Measurements from ENCODE around the gene BLNK.

The BLNK gene

DNA sequence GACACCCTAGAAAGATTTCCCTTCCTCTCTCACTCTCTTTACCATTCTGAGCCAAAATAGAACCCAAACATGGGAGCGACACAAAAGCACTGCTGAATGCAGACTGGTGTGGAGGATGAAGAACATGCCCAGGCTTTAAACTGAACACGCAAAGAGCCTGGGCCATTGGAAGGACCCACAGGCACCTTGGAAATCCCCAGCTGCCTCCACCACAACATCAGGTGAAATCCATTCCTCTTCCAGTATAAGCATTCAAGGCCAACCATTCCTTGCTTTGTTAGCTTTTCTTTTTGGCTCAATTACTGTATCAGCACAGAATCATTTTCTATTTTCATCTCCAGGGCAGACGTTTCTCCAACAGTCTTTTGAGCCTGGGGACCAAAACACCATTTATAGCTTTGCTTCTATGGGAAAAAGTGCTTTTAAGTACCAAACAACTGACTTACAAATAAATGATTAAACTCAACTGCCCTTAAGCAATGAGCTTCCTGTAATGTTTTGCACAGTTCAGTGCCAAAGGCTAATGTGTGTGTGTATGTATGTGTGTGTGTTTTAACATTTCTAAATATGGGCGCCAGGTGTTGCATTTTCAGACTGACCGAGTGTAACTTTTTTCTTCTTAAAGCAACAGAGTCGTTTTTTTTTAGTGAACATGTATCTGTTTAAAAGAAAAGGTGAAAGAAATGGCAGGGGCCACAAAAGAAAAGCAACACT, 16.2 kb upstream of the BLNK start:
- DNase-seq, result no peak

GRCh38 chr10:96285331-96285752, 14.0 kb upstream of the BLNK start:
- DNase-seq, result no peak

GRCh38 chr10:96283756-96284155, 12.4 kb upstream of the BLNK start:
- DNase-seq, result no peak

- DNase-seq, result no peak
Measured at GRCh38 chr10:96283351-96283750, 12.0 kb upstream of the BLNK start.

DNA sequence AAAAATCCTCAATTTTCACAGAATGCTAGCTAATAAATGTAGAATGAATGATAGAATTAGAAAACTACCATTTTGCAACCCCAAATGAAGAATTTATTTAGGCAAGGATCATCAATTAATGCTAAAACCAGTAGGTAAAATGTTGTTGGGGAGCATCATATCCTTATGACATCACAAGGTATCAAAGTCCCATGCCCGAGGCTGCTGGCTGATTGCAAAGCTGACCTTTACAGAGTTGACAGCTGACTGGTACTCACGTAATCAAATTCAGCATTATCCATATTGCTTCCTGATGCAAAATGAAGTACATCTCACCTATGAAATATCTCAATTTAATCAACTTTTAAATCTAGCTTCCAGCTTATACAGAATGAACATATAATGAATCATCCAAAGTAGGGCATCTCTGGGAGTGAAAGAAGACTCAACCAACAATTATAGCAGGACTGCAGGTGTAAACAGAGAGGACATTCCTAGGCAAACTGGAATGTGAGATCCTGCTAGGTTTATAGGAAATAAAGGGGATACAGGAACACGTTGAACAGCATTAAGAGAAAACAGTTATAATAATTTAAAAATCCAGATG, 10.2 kb upstream of the BLNK start:
- no peak for DNase-seq

GRCh38 chr10:96280859-96281258, 9.5 kb upstream of the BLNK start:
- no peak for DNase-seq

DNA sequence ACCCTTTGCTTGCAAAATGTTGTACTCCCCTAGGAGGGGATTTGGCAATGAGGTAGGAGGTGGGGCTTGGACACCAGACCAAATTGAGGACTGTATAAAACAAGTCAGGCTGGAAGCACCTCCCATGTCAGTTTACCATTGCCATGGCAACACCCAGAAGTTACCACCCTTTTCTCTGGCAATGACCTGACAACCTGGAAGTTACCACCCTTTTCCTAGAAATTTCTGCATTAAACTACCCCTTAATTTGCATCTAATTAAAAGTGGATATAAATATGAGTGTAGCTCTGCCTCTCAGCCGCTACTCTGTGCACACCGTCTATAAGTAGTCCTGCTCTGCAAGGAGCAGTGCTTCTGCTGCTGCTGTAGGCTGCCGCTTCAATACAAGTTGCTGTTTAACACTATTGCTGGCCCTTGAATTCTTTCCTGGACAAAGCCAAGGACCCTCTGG, 7.8 kb upstream of the BLNK start:
- no peak for DNase-seq

- no peak for DNase-seq
Measured at GRCh38 chr10:96276831-96277230, 5.5 kb upstream of the BLNK start.

DNA sequence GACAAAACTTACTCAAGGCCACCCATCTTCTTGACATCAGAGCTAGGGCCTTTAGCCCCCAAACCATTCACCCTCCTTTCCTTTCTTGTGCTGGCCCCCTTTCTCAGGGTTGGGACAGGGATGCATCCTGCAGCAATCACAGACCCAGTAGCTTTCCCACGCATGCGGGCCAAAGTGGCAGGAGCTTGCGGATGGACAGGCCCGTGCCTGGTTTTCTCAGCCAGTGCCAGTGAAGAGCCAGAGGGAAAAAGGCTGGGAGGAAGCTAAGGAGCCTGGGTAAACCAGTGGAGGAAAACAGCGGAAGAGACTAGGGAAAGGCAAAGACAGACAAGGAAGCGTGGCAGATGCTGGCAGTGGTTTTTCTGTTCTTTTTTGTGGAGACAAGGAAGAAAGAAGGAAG, 5.1 kb upstream of the BLNK start:
- DNase-seq, result no peak

GRCh38 chr10:96275685-96276418, 4.5 kb upstream of the BLNK start:
- DNase-seq, result no peak

GRCh38 chr10:96272316-96273280, 1.2 kb upstream of the BLNK start:
- no peak for DNase-seq

GRCh38 chr10:96270571-96270970, 798 bp downstream of the BLNK start:
- no peak for DNase-seq

GRCh38 chr10:96269438-96270300, 1.7 kb downstream of the BLNK start:
- no peak for DNase-seq

GRCh38 chr10:96268341-96268909, 2.9 kb downstream of the BLNK start:
- no peak for DNase-seq

DNA sequence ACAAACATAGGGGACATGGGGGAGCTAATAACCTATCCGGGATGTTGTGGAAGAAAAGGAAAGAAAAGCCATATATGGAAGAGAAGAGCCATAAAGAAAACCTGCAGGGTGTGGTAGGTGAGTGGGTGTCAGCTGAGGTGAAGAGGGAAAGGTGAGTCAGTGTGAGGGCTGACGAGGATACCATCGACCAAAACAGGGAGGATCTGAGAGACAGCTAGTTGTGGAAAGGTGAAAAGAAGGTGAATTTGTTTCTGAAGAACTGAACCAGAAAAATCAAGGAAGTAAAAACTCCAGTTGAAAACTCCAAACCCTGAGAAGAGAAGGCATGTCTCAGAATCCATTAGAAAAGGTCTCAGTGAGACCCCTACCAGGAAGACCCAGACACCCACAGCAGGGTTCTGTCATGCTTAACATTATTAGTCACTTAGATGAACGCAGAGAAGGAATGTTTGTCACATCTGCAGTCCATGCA, 4.1 kb downstream of the BLNK start:
- peak; percentile 16 for DNase-seq

DNA sequence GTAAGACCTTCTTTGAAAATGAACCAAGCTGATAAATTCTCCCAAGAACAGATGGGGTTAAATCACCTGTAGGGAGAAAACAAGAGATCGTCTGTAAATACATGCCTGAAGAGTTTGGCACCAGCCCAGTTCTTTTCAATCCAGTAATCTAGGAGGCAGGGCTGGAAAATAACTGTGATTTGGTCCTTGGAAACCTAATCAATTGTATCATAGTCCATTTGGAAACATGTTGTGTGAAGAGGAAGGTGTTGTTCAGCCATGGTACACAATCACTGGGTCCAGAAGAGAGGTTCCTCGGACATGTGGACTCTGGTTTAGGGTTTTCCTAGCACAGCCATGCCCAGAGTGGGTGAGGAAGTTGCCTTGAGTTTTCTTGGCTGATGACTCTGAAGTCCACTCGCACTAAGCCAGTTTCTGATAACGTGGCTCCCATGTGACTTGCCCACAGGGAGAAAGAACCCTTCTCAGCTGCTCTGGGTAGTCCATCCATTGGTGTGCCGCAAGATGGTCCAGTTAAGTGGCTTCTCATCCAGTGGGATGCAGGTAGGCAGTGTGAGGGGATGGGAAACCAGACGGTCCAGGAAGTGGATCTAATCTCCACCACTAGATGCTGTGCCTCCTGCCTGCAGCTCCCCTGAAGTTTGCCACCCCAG, 5.1 kb downstream of the BLNK start:
- DNase-seq, result no peak

DNA sequence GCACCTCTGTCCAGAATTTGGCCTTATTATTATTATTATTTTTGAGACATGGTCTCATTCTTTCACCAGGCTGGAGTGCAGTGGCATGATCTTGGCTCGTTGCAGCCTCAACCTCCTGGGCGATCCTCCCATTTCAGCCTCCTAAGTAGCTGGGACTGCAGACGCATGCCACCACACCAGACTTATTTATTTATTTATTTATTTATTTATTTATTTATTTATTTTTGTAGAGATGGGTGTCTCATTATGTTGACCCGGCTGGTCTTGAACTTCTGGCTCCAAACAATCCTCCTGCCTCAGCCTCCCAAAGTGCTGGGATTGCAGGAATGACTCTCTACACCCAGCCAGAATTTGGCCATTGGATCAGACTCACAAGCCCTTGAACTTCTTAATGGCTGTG, 6.4 kb downstream of the BLNK start:
- DNase-seq, result no peak

GRCh38 chr10:96263669-96264068, 7.7 kb downstream of the BLNK start:
- no peak for DNase-seq

- no peak for DNase-seq
Measured at GRCh38 chr10:96263176-96263575, 8.2 kb downstream of the BLNK start.

DNA sequence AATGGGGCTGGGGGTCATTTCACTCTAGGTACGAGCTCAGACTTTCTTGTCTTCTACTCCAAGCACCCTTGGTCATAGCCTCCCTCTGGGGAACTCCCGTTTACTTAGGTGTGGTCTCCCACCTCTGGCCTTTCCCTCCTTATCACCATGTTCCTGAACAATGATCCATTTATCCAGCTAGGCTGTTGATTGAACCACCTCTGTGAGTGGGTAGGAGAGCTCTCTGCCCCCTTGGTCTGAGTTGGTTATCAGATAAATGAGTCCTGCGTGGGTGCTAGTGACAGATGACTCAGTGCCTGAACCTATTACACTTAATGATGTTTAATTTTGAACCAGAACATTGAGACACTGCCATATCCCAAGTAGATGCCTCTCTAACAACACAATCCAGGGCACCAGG, 9.4 kb downstream of the BLNK start:
- DNase-seq, result no peak

DNA sequence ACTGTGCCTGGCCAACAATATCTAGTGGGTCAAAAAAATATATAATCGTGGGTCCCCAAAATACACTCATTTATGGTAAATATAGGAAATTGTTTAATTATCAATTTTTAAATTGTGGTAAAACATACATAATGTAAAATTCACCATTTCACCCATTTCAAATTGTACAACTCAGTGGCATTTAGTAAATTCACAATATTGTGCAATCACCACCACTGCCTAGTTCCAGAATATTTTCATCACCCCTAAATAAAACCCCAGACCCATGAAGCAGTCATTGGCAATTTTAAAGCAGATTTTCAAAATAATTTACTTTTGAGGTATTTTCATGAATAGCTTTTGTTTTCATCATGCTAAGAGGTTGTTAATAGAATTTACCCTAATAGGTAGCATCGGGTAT, 10.2 kb downstream of the BLNK start:
- DNase-seq, result no peak

Measured in activated CD4-positive, alpha-beta T cell treated with anti-CD3 and anti-CD28 coated beads for 48 hours (primary cell).